ENCODE measurements around the gene F10.

Gene F10

DNA sequence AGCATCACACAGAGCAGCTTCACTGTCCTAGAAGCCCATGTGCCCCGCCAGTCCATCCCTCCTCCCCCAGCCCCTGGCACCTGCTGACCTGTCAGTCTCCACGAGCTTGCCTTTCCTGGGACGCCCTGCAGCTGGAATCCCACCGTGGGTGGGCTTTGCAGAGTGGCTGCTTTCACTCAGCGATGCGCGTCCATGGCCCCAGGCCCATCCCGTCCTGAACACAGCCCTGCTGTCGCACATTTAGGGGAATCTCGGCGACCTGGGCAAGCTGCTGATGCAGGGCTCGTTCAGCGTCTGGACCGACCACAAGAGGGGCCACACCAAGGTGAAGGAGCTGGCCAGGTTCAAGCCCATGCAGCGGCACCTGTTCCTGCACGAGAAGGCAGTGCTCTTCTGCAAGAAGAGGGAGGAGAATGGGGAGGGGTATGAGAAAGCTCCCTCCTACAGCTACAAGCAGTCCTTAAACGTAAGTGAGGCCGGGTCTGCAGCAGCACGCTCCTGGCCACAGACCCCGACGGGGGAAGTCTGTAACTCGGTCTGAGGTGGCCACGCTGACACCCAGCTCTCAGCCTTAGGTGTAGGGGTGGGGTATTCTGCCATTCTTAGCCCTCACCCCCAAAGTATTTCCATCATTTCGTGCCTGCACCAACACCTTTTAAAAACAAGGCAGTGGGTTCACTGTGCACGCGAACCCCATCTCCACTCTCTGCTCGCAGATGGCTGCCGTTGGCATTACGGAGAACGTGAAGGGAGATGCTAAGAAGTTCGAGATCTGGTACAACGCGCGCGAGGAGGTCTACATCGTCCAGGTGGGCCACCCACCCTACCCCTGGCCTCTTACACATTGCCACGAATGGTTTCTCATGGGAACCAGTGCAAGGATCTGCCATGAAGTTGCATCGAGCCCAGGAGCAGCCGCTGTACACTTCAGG lies 35.3 kb upstream of the F10 start:
- no peak for DNase-seq

DNA sequence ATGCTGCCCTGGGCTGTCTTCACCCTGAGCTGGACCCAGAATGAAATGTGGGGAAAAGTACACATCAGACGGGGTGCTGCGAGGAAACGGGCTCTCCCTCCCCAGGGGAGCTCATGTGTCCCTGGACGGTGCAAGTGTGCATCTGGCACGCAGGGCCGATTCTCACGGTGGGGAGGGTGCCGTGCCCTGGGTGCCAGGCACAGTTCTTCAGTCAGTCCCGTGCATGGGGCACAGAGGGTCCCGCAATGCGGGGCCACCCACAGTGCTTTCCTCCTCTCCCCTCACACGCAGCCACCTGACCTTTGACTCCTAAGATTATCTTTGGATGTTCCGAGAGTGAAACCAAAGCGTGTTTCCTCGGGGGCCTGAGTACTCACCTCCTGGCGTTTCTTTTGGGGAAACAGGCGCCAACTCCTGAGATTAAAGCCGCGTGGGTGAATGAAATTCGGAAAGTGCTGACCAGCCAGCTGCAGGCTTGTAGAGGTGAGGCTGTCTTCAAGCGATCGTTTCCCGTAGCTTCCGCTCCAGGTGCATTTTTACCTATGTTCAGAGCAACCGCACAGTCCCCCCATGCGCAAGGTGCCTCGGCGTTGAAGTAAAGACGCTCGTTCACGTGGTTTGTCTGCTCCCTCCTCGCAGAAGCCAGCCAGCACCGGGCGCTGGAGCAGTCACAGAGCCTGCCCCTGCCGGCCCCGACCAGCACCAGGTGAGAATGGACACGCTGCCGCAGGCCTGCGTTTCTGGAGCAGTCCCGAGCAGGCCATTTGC lies 34.5 kb upstream of the F10 start:
- DNase-seq = no peak

DNA sequence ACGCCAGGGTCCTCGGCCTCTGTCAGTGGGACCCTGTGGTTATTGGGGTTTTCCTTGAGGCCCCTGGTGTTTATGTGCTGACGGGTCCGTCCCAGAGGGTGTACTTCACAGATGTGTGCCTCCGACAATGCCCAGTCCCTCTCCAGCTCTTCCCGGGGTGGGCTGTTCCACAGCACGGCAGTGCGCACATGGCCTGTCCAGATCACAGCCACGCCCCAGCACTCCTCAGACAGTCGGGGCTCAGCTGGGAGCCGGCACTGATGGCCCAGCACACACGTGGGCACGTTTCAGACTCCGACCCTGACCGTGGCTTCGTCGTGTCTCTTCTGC lies 33.9 kb upstream of the F10 start:
- DNase-seq = no peak

- DNase-seq = no peak
These were observed 32.7 kb upstream of the F10 start for GRCh38 chr13:113089693-113090414.

DNA sequence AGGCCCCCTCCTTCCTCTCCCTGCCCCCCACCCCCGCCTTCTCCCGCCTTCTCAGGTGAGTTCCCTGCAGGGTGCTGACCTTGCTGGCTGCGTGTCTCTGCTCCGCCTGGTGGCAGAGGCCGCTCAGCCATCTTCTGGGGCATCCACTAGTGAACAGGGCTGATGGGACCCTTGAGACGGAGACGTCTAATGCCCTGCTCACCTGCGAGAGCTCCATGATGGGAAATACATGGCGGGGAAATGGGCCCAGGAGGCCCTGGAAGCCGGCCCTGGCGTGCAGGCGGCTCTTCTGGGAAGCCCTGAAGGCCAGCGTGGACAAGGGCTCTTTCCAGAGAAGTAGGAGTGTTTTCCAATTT lies 32.2 kb upstream of the F10 start:
- DNase-seq = no peak

DNA sequence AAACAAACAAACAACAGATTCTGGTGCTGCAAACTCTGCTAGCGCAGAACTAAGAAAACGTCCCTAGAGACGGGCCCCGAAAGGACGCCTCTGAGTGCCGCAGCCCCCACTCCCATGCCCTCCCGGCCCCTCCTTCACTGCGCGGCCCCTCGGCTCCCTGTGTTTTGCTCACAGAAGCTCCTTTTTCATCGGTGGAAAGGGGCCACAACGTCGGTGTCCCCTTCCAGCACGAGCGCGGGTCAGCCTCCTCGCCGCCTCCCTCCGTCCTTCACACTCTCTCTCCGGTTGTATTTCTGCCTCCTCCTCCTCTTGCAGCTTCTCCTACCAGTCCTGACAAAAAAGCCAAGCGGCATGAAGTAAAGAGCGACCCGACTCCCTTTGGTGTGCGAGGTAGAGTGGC lies 31.8 kb upstream of the F10 start:
- no peak for DNase-seq

- DNase-seq = no peak
These were observed 31.3 kb upstream of the F10 start for GRCh38 chr13:113091211-113091771.

DNA sequence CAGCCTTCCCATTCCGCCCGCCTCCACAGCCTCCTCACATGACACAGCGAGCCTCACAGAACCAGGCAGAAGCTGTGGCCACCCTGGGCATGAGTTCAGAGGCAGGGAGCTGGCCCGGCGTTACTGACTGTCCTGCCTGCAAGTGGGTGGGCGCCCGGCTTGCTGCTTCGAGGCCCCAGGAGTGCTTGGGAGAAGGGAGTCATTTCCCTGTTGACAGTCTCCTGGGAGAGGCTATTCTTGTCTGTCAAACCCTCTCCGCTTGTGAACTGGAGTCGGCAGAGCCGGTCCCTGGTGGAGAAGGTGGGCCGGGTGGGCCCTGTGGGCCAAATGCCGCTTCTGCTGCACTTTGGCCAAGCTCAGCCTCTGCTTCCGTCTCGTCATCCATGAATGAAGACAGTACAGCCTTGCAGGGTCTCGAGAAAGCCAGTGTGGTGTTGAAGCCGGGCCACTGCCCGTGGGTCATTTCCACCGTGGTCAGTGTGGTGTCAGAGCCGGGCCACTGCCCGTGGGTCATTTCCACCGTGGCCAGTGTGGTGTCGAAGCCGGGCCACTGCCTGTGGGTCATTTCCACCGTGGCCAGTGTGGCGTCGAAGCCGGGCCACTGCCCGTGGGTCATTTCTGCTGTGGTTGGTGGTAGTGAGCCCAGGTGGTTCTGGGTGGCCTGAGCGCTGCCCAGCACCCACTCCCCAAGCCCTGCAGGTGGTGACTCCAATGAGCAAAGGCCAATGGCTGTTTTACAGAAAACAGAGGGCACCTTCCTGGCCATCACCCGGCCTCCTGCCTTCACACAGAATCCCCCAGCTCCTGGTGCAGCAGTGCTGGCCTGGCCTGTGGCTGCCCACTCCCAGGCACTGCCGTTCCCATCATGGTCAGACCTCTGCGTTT lies 30.5 kb upstream of the F10 start:
- DNase-seq = no peak

GRCh38 chr13:113092776-113093579 lies 29.6 kb upstream of the F10 start:
- DNase-seq = no peak

GRCh38 chr13:113093580-113094409 lies 28.8 kb upstream of the F10 start:
- DNase-seq = no peak

DNA sequence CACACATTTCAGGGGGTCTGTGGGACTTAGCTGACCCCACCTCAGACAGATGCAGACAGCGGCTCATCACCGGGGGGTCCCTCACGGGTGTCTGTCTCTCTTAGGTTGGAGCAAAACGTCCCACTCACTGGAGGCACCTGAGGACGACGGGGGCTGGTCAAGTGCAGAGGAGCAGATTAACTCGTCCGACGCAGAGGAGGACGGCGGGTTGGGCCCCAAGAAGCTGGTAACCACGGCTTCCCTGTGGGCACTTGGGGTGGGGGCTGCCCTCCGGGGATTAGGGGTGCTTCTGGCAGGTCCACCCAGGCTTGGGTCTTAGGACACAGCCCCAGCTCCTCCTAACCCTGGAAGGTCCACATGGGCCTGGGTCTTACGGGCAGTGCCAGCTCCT lies 28.2 kb upstream of the F10 start:
- no peak for DNase-seq

- no peak for DNase-seq
These were observed 27.2 kb upstream of the F10 start for GRCh38 chr13:113095146-113096051.

DNA sequence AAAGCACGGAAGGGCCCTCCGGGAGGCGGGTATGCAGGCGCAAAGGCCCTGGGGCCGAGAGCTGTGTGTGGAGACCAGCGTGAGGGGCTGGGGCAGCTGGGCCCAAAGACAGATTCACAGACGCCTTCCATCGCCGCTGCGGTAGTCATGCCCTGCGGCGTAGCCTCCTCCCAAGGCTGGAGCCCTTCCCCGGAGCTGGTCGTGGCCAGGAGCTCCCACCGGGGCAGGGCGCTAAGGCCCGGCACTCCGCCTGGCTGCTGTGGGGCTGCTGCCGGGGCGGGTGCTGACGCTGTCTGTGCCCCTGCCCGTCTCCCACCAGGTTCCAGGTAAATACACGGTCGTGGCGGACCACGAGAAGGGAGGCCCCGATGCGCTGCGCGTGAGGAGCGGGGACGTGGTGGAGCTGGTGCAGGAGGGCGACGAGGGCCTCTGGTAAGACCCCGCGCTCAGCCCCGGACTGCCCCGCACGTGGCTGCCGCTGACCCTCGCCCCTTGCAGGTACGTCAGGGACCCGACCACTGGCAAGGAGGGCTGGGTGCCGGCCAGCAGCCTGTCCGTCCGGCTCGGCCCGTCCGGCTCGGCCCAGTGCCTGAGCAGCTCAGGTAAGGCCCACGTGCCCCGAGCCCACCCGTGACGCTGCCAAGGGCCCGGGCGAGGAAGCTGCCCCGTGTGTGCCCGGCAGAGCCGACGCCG lies 26.4 kb upstream of the F10 start:
- no peak for DNase-seq

GRCh38 chr13:113096745-113097305 lies 25.8 kb upstream of the F10 start:
- DNase-seq = no peak

DNA sequence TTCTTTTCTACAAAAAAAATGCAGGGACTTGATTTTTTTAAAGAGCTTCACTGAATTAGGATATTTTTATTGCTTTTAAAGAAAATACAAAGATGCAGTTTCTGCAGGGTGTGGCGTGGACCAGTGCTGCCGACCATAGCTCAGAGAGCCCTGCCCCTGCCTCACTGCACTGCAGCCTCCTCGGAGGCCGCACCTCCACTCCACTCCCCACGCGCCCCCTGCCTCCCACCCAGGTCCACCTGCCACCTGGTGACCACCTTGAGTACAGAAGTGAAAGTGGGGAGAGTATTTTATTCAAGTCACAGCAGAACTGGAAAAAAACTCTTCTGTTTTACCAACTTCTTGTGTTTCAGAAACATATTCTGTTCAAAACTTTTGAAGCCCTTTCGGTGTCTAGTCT lies 24.9 kb upstream of the F10 start:
- DNase-seq = no peak

GRCh38 chr13:113098162-113098732 lies 24.4 kb upstream of the F10 start:
- no peak for DNase-seq

GRCh38 chr13:113099142-113099541 lies 23.5 kb upstream of the F10 start:
- no peak for DNase-seq

DNA sequence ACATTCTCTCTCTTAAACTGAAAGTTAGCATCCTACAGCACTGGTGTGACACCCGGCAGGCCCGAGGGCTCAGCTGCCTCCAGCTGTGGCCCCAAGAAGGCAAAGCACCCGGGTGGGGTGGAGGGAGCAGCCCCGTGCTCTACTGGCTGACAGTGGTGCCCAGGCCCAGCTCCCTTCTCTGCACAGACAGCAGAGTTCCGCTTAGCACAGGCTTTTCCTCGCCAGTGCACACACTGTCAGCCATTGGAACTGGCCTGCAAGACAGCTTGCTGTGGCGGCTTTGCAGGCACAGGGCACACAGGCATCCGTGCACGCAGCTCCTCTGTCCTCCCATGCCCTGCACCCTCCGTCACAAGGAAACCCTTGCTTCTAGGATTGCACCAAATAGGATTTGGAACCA lies 20.3 kb upstream of the F10 start:
- DNase-seq = peak; percentile 40
